Astrocyte (in vitro differentiated cells and primary cell): Measurements from ENCODE around the gene GPS2.

Experiments used
- EZH2 ChIP-seq: IDR thresholded peaks from 2 replicates; pipeline ENCODE4 v1.6.1; 2012; ENCODE audit warnings: mild to moderate bottlenecking, low read length, inconsistent platforms; ENCODE audit not compliant: insufficient read depth
- TF ChIP-seq, protein P1 (sequence below): IDR thresholded peaks from 2 replicates; pipeline ENCODE4 v1.5.1; 2011; ENCODE audit warnings: low read depth, mild to moderate bottlenecking, inconsistent platforms, low read length, moderate library complexity; ENCODE audit not compliant: insufficient read depth

- TF ChIP-seq, protein P1, sequence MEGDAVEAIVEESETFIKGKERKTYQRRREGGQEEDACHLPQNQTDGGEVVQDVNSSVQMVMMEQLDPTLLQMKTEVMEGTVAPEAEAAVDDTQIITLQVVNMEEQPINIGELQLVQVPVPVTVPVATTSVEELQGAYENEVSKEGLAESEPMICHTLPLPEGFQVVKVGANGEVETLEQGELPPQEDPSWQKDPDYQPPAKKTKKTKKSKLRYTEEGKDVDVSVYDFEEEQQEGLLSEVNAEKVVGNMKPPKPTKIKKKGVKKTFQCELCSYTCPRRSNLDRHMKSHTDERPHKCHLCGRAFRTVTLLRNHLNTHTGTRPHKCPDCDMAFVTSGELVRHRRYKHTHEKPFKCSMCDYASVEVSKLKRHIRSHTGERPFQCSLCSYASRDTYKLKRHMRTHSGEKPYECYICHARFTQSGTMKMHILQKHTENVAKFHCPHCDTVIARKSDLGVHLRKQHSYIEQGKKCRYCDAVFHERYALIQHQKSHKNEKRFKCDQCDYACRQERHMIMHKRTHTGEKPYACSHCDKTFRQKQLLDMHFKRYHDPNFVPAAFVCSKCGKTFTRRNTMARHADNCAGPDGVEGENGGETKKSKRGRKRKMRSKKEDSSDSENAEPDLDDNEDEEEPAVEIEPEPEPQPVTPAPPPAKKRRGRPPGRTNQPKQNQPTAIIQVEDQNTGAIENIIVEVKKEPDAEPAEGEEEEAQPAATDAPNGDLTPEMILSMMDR = no peak
- TF ChIP-seq EZH2 = no peak
Measured at GRCh38 chr17:7355573-7355972, 40.4 kb upstream of the GPS2 start.
